Osteoblast (primary cell): Measurements from ENCODE around the gene MAP2K6. TPM values are rescaled to one million over a fixed set of nuclear protein-coding genes. Genes with fewer than 3 reads are reported as not detected.

Source experiments
- DNase-seq: peaks from one replicate; pipeline ENCODE4 v3.0.0; 2011; ENCODE audit warnings: low spot score, mixed read lengths; ENCODE audit not compliant: insufficient read length; ENCODE audit errors: missing footprints
- H2AFZ ChIP-seq: 2 replicates; pipeline ENCODE4 v1.6.0; 2011; ENCODE audit warnings: mild to moderate bottlenecking, low read length
- H3K27ac ChIP-seq: 2 replicates; pipeline ENCODE4 v1.5.1; 2011; ENCODE audit warnings: mild to moderate bottlenecking, low read depth, low read length, moderate library complexity
- H3K27me3 ChIP-seq: 2 replicates; pipeline ENCODE4 v1.6.0; 2012; ENCODE audit warnings: mild to moderate bottlenecking, control low read depth, inconsistent platforms, low read length, moderate library complexity; ENCODE audit not compliant: insufficient read depth
- H3K36me3 ChIP-seq: 2 replicates; pipeline ENCODE4 v1.5.1; 2011; ENCODE audit warnings: mild to moderate bottlenecking, low read length, control low read depth, moderate library complexity; ENCODE audit not compliant: insufficient read depth
- H3K4me1 ChIP-seq: 2 replicates; pipeline ENCODE4 v1.5.1; 2011; ENCODE audit warnings: mild to moderate bottlenecking, low read length, control low read depth, moderate library complexity; ENCODE audit not compliant: insufficient read depth
- H3K4me2 ChIP-seq: 2 replicates; pipeline ENCODE4 v1.6.0; 2011; ENCODE audit warnings: mild to moderate bottlenecking, low read length; ENCODE audit not compliant: insufficient read depth
- H3K4me3 ChIP-seq: fragments of 200-600 bp; sonication (generic); 3 replicates; pipeline ENCODE4 v1.5.1; 2012; ENCODE audit warnings: mild to moderate bottlenecking, low read length, inconsistent platforms; ENCODE audit not compliant: insufficient read depth
- H3K79me2 ChIP-seq: 2 replicates; pipeline ENCODE4 v1.6.0; 2012; ENCODE audit warnings: mild to moderate bottlenecking, low read length, control low read depth, inconsistent platforms; ENCODE audit not compliant: insufficient read depth
- H3K9me3 ChIP-seq: 2 replicates; pipeline ENCODE4 v1.5.1; 2011; ENCODE audit warnings: low read depth, low read length, control low read depth
- H4K20me1 ChIP-seq: 2 replicates; pipeline ENCODE4 v1.6.0; 2012; ENCODE audit warnings: mild to moderate bottlenecking, low read length, control low read depth; ENCODE audit not compliant: insufficient read depth
- total RNA-seq: library from RNA; depleted of rRNA; stranded (reverse); fragments of >200 nt; gene quantifications from 2 replicates; pipeline ENCODE4 v1.2.3, GENCODE V29; 2012
- TF ChIP-seq, protein P1 (sequence below): IDR thresholded peaks from 2 replicates; pipeline ENCODE4 v1.5.1; 2011; ENCODE audit warnings: mild to moderate bottlenecking, low read depth, low read length, moderate library complexity; ENCODE audit errors: extremely low read depth

The MAP2K6 gene
- total RNA-seq, 1 donor: 2.5 TPM

DNA sequence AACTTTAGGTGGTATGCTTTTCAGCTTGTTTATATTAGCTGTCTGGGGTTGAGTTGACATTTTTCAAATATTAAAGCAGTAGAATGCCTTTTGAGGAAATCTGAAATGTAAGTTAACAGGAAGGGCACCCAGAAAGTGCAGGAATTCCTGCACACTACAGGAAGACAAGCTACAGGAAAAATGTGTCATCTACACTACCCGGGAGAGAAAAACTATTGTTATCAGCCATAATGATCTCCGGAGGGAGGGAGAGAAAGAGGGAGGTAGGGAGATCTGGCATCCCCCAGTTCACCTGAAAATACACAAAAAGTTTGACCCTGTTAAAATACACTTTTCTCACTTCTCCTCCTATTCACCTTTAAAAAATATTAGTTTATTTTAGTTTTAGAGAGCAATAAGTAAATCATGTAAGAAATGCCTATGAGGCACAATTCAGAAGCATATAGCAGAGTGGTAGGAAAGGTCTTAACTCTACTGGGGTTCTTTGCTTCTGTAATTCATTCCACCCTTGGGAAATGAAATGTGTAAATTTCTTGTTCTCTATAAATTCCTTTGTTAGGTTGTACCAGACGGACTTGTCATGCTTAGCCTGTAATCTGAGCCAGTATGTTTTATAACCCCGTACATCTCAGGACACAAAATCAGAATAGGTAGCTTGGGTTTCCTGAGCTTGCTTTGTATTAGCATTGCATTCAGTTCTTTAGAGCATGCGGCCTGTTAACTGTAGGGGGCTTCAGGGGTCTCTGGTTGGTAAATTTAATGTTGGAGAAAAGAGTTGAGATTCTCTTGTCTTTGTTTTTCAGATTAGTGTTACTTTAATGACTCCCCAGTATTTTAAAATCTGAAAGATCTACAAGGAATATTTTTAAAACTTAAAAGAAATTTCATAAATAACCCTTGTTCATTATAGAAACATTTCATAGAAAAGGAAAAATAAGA lies 3.3 kb downstream of the MAP2K6 start:
- H4K20me1 ChIP-seq: no peaks in the 10 kb centered on the region
- H3K9me3 ChIP-seq: no peaks in the 10 kb centered on the region
- peak overlapping the region; percentile 18 for H2AFZ ChIP-seq
- H3K4me2 ChIP-seq: no peak overlapping the region
- TF ChIP-seq, protein P1, sequence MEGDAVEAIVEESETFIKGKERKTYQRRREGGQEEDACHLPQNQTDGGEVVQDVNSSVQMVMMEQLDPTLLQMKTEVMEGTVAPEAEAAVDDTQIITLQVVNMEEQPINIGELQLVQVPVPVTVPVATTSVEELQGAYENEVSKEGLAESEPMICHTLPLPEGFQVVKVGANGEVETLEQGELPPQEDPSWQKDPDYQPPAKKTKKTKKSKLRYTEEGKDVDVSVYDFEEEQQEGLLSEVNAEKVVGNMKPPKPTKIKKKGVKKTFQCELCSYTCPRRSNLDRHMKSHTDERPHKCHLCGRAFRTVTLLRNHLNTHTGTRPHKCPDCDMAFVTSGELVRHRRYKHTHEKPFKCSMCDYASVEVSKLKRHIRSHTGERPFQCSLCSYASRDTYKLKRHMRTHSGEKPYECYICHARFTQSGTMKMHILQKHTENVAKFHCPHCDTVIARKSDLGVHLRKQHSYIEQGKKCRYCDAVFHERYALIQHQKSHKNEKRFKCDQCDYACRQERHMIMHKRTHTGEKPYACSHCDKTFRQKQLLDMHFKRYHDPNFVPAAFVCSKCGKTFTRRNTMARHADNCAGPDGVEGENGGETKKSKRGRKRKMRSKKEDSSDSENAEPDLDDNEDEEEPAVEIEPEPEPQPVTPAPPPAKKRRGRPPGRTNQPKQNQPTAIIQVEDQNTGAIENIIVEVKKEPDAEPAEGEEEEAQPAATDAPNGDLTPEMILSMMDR: no peak
- no peaks in the 10 kb centered on the region for H3K36me3 ChIP-seq
- H3K4me1 ChIP-seq: peaks cover 7% of the 10 kb centered on the region
- no peak for DNase-seq
- no peak overlapping the region for H3K27ac ChIP-seq
- no peaks in the 10 kb centered on the region for H3K27me3 ChIP-seq
- no peaks in the 10 kb centered on the region for H3K79me2 ChIP-seq
- no peak overlapping the region for H3K4me3 ChIP-seq

DNA sequence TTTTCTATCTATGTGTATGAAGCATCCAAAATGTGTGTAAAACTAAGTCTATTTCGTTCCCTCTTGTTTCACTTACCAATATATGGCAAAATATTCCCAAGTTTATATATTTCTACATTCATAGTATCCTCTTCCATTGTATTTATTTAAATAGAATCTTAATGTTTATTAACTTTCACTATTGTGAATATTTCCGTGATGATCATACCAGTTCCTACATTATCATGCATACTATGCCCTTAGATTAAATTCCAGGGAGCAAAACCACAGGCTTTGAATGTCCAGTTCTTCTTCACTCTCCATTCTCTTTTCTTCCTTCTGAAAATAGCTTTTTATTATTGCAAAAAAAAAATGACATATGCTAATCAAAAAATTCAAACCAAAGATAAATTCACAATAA lies 4.0 kb downstream of the MAP2K6 start:
- Histone ChIP-seq H3K4me1 (peaks cover 7% of the 10 kb centered on the region), H3K27ac (no peak overlapping the region), H2AFZ (no peak overlapping the region), H3K27me3 (no peaks in the 10 kb centered on the region), H3K79me2 (no peaks in the 10 kb centered on the region), H4K20me1 (no peaks in the 10 kb centered on the region), H3K9me3 (no peaks in the 10 kb centered on the region), H3K4me3 (no peak overlapping the region), H3K4me2 (no peak overlapping the region), H3K36me3 (no peaks in the 10 kb centered on the region)
- TF ChIP-seq, protein P1: no peak
- DNase-seq: no peak

DNA sequence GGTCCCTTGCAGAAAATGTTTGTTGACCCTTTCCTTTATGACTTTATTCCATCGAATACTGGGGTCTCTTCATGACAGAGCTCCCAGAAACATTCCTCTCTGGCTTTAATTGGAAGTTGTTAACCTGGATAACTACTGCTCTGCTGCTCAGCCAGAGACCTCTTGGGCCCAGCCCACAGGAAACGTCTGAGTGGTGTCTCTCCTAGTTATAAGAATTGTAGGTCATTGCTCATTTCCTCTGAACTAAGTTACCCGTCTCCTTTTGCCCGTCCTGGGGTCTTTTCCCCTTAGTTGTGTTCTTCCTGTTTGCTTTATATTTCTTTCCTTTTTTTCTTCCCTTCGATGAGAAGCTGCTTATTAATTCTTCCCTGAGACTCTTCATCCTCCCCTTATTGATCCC lies 9.0 kb downstream of the MAP2K6 start:
- Histone ChIP-seq H3K4me2 (no peak overlapping the region), H4K20me1 (no peaks in the 10 kb centered on the region), H3K9me3 (no peaks in the 10 kb centered on the region), H3K4me1 (no peaks in the 10 kb centered on the region), H3K27me3 (no peaks in the 10 kb centered on the region), H3K36me3 (no peaks in the 10 kb centered on the region), H3K27ac (no peak overlapping the region), H3K79me2 (no peaks in the 10 kb centered on the region), H3K4me3 (no peak overlapping the region), H2AFZ (no peak overlapping the region)
- DNase-seq: no peak
- TF ChIP-seq, protein P1: no peak

DNA sequence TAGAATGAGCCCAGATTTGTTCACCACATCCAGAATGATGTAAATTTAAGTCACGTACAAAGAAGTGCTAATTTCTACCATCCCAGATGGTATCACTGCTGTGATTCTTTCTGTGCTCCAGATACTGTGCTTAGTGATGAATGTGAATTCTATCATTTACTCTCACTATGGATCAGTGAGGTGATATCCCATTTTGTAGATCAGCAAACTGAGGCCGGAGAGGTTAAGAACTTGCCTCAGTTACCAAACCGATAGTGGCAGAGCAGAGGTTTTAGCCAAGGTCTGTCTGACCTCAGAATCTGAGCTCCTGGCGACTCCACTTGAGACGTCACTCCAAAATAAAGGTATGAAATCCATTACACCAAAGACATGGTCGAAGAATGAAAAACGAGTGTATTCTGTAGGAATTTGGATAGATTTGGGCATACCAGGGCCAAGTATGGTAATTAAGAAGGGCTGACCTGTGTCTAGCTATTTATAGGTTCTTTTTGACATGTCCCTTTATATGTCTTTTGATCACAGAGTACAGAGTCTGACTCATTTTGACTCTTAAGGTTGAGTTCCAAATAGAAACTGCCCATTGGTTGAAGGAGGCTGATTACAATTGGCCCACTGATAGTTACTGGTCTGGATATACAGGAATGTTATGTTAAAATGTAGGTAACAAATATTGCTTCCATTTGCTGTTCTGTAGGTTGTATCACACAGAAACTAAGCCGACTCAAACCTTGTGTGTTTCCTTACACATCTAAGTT lies 10.0 kb downstream of the MAP2K6 start:
- Histone ChIP-seq H2AFZ (no peak overlapping the region), H3K4me3 (no peak overlapping the region), H3K4me2 (no peak overlapping the region)

More for the DNA sequence above, 10.0 kb downstream of the MAP2K6 start:
- Histone ChIP-seq H3K27me3 (no peaks in the 10 kb centered on the region), H3K9me3 (no peaks in the 10 kb centered on the region), H4K20me1 (no peaks in the 10 kb centered on the region), H3K79me2 (no peaks in the 10 kb centered on the region), H3K27ac (no peak overlapping the region), H3K4me1 (no peaks in the 10 kb centered on the region), H3K36me3 (no peaks in the 10 kb centered on the region)
- TF ChIP-seq, protein P1: no peak
- no peak for DNase-seq
